ENCODE measurements around the gene NSUN3. TPM values are rescaled to one million over a fixed set of nuclear protein-coding genes. Genes with fewer than 3 reads are reported as not detected.

Gene NSUN3
- total and polyA plus RNA-seq, 2 of the 4 experiments (the other 2 are of a cell fraction), result 4.9 to 6.8 TPM

DNA sequence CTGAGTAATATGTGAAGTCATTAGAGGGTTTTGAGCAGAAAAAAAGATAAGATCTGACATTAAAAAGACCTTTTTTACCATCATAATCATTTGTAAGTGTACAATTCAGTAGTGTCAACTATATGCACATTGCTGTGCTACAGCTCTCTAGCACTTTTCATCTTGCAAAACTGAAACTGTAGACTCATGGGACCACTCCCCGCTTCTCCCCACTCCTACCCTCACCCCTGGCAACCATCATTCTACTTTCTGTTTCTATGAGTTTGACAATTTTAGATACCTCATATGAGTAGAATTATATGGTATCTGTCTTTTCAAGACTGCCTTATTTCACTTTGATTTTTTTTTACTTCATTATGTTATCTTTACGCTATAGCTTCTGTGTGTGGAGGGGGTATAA, 112.8 kb downstream of the NSUN3 start:
- Histone ChIP-seq H3K4me3 (ENCODE audit: insufficient read depth, low read depth, low read length) (no peak overlapping the region), H4K91ac (ENCODE audit: insufficient read depth, low read depth, low read length) (no peak overlapping the region), H3K56ac (ENCODE audit: extremely low read depth, insufficient read depth, low read length) (no peak overlapping the region), H3K79me1 (ENCODE audit: low read depth in 1 of 2, low read length in 2 of 2) (no peaks in the 10 kb centered on the region), H3K36me3 (ENCODE audit: control insufficient read depth, insufficient read depth, low read length) (no peaks in the 10 kb centered on the region), H4K5ac (ENCODE audit: low read depth, low read length) (no peak overlapping the region), H2BK15ac (ENCODE audit: low read depth, low read length) (no peak overlapping the region), H3K23ac (ENCODE audit: low read depth, low read length) (no peak overlapping the region), H3K4ac (ENCODE audit: low read depth, low read length) (no peak overlapping the region), H2AK5ac (ENCODE audit: low read depth, low read length) (no peak overlapping the region), H2BK5ac (ENCODE audit: low read depth, low read length, poor library complexity, severe bottlenecking) (no peak overlapping the region), H3K18ac (ENCODE audit: low read depth, low read length) (no peak overlapping the region), H4K8ac (ENCODE audit: low read depth in 2 of 2, low read length in 2 of 2) (no peak overlapping the region), H3K4me2 (ENCODE audit: low read depth, low read length) (no peak overlapping the region), H2BK120ac (ENCODE audit: low read depth, low read length) (no peak overlapping the region), H3K27me3 (ENCODE audit: control insufficient read depth, insufficient read depth, low read length) (no peaks in the 10 kb centered on the region), H3K14ac (replicated peaks; ENCODE audit: low read depth, low read length) (no peak overlapping the region), H4K20me1 (ENCODE audit: insufficient read depth, low read length) (no peaks in the 10 kb centered on the region), H2BK20ac (ENCODE audit: low read depth, low read length) (no peak overlapping the region), H3K4me1 (ENCODE audit: control insufficient read depth, insufficient read depth, low read length) (no peaks in the 10 kb centered on the region), H2AK9ac (replicated peaks; ENCODE audit: low read depth, low read length, poor library complexity) (no peak overlapping the region), H3K9ac (ENCODE audit: low read depth, low read length) (no peak overlapping the region), H3K9me1 (ENCODE audit: insufficient read depth, low read length) (no peaks in the 10 kb centered on the region), H3K27ac (ENCODE audit: insufficient read depth, low read length) (no peak overlapping the region), H3K9me3 (ENCODE audit: control insufficient read depth, insufficient read depth, low read length) (no peaks in the 10 kb centered on the region), H2AFZ (replicated peaks; ENCODE audit: low read length, poor library complexity) (no peak overlapping the region)
- ATAC-seq (ENCODE audit: low read depth) (no peak), DNase-seq (no peak)
- TF ChIP-seq RFX5 (IDR thresholded peaks at IDR 0.05; ENCODE audit: low read depth, low read length) (no peak), BHLHE40 (IDR thresholded peaks at IDR 0.05; ENCODE audit: low read depth, low read length) (no peak), CEBPB (IDR thresholded peaks at IDR 0.05; ENCODE audit: low read depth, low read length) (no peak), RAD21 (IDR thresholded peaks at IDR 0.05; ENCODE audit: low read length) (no peak), MXI1 (IDR thresholded peaks at IDR 0.05; ENCODE audit: borderline replicate concordance, low read depth, low read length) (no peak), MAZ (IDR thresholded peaks at IDR 0.05; ENCODE audit: borderline replicate concordance, low read depth, low read length) (no peak)
- TF ChIP-seq, protein P1, sequence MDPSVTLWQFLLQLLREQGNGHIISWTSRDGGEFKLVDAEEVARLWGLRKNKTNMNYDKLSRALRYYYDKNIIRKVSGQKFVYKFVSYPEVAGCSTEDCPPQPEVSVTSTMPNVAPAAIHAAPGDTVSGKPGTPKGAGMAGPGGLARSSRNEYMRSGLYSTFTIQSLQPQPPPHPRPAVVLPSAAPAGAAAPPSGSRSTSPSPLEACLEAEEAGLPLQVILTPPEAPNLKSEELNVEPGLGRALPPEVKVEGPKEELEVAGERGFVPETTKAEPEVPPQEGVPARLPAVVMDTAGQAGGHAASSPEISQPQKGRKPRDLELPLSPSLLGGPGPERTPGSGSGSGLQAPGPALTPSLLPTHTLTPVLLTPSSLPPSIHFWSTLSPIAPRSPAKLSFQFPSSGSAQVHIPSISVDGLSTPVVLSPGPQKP (IDR thresholded peaks at IDR 0.05; ENCODE audit: borderline replicate concordance, low read depth, low read length), result no peak
- TF ChIP-seq, protein P2, sequence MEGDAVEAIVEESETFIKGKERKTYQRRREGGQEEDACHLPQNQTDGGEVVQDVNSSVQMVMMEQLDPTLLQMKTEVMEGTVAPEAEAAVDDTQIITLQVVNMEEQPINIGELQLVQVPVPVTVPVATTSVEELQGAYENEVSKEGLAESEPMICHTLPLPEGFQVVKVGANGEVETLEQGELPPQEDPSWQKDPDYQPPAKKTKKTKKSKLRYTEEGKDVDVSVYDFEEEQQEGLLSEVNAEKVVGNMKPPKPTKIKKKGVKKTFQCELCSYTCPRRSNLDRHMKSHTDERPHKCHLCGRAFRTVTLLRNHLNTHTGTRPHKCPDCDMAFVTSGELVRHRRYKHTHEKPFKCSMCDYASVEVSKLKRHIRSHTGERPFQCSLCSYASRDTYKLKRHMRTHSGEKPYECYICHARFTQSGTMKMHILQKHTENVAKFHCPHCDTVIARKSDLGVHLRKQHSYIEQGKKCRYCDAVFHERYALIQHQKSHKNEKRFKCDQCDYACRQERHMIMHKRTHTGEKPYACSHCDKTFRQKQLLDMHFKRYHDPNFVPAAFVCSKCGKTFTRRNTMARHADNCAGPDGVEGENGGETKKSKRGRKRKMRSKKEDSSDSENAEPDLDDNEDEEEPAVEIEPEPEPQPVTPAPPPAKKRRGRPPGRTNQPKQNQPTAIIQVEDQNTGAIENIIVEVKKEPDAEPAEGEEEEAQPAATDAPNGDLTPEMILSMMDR (conservative IDR thresholded peaks at IDR 0.05; ENCODE audit: low read depth, low read length), result no peak
- no CpG with 5 or more reads among the region's 2 CpGs for WGBS, 2 experiments (ENCODE audit: extremely low coverage in 2 of 2, insufficient read length in 1 of 2)
- POLR2A ChIA-PET (ENCODE audit: unreplicated experiment), result no interaction called here
- BruUV-seq (replicated peaks), result no TSS peak
- in situ Hi-C loops (cut with MboI; ENCODE audit: low sequenced_read_pairs), result no loop called here
- intact Hi-C loops (cut with micrococcal nuclease), result no loop called here
- dilution Hi-C loops (cut with HindIII; ENCODE audit: low sequenced_read_pairs, unreplicated experiment), result no loop called here
- CTCF ChIA-PET, result no interaction called here
